Erythroblast (primary cell): ENCODE results near the gene DEDD.

Experiments
- GATA1 ChIP-seq: IDR thresholded peaks from 2 replicates; pipeline ENCODE4 v1.6.1; 2011; ENCODE audit warnings: low read depth, mild to moderate bottlenecking, control low read depth, low read length, moderate library complexity
- POLR2A ChIP-seq: IDR thresholded peaks from 2 replicates; pipeline ENCODE4 v1.6.1; 2011; ENCODE audit warnings: mild to moderate bottlenecking, low read length

- TF ChIP-seq POLR2A (no peak), GATA1 (no peak)
Measured at GRCh38 chr1:161157867-161158266, 25.4 kb upstream of the DEDD start.
